22Rv1 (cell line): ENCODE measurements around the gene DNAH8.

ENCODE experiments used
- CTCF ChIP-seq: fragments of 450-650 bp; IDR thresholded peaks from 2 replicates; pipeline ENCODE4 v1.5.1; 2017; ENCODE audit warnings: mild to moderate bottlenecking
- ZFX ChIP-seq: fragments of 450-650 bp; IDR thresholded peaks from 2 replicates; pipeline ENCODE4 v1.6.1; 2017; ENCODE audit warnings: antibody characterized with exemption, borderline replicate concordance

- TF ChIP-seq CTCF (no peak), ZFX (no peak)
These were observed 200.3 kb downstream of the DNAH8 start for GRCh38 chr6:38915205-38915925.
